GM18526 (cell line): Measurements from ENCODE around the gene LRRC8B.

Source experiments
- POLR2A ChIP-seq: IDR thresholded peaks from 3 replicates; pipeline ENCODE4 v1.6.1; 2011; ENCODE audit not compliant: insufficient read length; ENCODE audit errors: extremely low read depth

LRRC8B gene

DNA sequence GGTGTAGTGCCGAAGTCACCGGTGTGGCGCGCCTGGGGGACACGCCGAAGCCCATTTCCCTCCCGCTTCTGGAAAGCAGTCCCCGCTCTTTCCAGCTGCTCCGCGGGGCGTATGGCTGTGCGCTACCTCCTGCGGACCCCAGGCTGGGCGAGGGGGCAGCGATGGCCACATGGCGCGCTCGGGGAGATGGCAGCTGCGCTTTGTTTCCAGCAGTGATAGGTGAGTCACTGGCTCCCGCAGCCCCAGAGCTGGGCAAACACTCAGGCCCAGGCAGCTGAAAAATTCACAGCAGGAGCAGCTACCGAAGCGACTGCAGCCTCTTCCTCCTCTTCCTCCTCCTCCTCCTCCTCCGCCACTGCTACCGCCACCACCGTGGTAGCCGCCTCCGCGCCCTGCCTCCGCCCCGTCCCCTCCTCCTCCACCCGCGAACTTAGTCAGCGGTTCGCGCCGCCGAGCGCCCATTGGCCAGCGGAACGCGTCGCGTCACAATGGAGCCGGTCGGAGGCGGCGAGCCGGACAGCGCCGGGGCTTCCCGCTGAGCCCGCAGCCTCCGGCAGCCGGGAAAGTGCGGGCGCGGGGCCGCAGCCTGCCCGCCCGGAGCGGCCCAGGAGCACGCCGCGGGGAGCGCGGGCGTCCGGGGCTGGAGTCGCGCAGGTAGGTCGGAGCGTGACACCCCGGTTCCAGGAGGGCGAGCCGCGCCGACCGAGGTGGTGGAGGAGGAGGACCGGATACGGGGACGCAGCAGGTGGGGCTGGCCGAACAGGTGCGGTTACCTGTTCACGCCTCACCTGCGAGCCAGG is at the start of gene LRRC8B:
Gene LRRC8B, plus strand, starts transcription at position 461 of the 800 bp plus-strand sequence. CDS start 57,822 bp downstream, outside the sequence.
- TF ChIP-seq POLR2A = peak; percentile 63

DNA sequence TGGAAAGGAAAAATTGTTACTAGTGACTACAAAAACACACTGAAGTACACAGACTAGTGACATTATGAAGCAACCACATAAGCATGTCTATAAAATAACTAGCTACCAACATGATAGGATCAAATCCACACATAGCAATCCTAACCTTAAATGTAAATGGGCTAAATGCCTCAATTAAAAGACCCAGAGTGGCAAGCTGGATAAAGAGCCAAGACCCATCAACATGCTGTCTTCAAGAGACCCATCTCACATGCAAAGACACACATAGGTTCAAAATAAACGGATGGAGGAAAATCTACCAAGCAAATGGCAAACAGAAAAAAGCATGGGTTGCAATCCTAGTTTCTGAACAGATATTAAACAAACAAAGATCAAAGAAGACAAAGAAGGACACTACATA is 49.4 kb upstream of the LRRC8B start:
- no peak for TF ChIP-seq POLR2A

DNA sequence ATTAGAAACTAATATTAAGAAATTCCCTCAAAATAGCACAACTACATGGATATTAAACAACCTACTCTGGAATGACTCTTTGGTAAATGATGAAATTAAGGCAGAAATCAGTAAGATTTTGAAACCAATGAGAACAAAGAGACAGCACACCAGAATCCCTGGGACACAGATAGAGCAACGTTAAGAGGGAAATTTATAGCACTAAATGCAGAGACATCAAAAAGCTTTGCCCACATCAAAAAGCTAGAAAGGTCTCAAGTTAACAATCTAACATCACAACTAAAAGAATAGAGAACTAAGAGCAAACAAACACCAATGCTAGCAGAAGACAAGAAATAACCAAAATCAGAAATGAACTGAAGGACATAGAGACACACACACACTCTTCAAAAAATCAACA is 48.6 kb upstream of the LRRC8B start:
- no peak for TF ChIP-seq POLR2A

DNA sequence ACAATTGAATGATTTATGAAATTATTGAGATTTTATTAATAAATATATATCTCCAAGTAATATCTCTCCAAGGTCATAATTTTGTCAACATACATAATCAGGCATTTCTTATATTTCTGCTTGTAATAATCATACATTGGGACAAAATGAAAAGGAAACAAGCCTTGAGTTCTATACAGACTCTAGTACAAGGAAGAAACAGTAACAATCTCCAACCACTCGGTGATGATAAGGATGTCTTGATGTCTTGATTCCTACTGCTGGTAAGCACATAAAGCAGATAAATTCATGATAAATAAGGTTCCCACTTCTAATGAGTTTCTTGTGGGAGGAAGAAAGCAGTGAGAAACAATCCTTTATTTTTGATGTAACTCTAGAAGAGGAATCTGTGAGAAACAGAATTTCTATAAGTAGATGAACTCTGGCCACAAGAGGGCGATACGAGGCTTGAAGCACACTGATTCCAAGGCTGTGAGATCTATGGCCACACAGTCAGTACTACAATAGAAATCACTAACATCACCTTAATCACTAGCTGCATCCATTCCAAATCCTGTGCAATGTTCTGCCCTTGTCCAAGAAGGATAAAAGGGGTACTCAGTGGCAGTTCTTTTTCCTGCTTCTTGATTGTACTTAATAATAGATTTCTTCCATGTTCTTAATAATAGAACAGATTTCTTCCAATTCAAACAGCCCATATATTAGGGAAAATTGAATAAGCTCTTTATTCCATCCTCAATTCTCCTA is 41.4 kb upstream of the LRRC8B start:
- TF ChIP-seq POLR2A = no peak

DNA sequence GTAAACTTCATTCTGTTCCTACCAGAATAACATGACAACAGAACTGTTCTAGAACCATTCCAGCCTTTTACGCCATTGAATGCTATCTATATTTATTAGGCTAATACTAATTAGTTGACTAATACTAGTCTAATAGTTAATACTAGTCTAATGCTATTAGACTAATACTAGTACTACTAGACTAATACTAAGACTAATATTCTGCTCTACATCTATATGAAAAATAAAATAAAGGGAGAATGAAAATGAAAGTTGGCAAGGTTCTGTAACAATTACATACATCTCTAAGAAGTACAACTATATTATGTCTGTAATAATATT is 40.9 kb upstream of the LRRC8B start:
- no peak for TF ChIP-seq POLR2A

DNA sequence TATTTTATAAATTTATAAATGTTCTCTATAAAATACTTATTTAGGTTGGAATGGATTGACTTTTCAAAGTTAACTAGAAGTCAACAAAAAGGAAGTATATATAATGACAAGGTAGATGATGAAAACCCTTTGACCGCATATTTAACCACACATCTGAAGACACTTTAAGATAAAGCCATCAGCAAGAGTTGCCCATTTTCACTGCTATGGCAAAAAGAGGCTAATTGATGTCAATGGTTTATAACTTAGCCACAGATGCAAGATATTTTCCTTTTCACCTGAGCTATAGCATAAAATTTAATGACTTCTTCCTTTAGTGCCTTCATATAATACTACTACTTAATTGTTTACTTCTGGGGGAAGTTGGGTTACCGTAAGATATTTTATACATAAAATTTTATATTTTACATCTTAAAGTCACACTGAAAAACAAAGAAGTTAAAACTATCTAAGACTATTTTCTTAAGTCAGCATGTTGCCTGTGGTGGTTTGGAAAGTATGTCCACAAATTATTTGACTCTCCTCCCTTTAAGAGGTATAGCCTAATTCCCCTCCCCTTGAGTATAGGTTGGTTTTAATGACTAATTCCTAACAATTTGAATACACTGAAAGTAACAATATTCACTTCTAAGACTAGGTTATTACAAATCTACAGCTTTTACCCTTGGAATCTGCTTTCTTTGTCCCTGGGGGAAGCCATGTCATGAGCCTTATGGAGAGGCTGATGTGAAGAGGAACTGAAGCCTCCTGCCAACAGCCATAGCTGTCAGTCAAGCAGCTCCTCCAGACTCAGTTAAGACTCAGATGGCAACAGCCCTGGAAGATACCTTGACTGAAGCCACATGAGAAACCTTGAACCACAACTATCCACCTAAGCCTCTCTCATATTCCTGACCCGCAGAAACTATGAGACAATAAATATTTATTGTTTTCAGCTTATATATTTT is 40.3 kb upstream of the LRRC8B start:
- no peak for TF ChIP-seq POLR2A

DNA sequence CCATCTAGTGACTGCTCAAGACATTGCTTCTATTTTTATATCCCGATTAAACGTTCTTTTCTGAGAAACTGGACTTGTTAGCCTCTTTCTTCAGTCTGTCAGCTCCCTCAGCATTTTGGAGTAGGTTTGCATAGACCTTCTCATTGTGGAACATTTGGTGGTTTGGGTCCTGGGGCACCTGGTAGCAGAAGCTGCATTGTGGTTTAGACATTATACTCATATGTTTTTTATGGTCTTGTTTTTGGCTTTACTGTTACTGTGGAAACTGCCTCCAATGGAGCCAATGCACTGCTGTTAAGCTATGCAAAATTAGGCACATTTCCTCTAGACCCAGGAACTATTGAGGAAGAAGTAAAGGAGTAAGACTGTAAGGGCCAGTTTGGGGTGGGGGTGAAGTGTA is 36.7 kb upstream of the LRRC8B start:
- no peak for TF ChIP-seq POLR2A

DNA sequence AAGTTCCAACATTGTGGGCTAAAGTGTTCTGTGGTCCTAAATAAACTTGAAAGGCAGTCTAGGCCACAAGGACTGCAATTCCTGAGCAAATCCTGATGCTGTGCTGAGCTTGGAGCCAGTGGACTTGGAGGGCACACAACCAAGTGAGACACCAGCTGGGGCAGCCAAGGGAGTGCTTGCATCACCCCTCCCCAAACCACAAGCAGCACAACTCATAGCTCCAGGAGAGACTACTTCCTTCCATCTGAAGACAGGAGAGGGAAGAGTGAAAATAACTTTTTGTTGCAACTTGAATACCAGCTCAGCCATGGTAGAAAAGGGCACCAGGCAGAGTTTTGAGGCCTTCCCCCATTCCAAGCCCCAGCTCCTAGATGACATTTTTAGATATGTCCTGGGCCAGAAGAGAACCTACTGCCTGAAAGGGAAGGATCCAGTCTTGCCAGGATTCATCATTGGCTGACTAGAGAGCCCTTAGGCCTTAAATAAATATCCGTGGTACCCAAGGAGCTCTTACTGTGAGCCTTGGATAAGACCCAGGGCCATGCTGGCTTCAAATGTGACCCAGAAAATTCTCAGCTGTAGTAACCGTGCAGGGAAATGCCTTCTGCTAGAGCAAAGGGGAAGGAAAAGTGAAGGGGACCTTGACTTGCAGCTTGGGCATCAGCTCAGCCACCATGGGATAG is 35.4 kb upstream of the LRRC8B start:
- TF ChIP-seq POLR2A = no peak

DNA sequence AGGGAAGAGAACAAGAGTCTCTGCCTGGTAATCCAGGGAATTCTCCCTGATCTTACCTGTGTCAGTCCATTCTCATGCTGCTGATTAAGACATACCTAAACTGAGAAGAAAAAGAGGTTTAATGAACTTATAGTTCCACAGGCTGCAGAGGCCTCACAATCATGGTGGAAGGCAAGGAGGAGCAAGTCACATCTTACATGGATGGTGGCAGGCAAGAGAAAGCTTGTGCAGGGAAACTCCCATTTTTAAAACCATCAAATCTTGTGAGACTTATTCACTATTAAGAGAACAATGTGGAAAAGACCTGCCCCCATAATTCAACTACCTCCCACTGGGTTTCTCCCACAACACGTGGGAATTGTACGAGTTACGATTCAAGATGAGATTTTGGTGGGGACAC is 34.2 kb upstream of the LRRC8B start:
- no peak for TF ChIP-seq POLR2A

DNA sequence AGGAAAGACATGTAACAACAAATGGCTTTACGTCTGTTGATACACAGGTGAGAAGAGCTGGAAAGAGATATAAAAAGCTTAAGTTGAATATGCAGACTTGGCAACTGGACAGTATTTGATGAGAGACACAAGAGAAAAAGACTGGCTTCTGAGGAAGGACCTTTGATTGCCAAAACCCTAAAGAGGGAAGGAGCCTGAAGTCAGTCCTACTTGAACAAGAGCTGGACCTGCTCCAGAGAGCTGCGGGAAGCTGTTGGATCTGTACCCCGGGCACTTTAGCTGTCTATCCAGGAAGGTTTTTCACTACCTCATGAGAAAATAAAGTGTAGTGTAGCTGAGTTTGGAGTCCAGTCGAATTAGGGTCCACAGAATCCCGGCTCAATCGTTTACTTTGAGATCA is 25.3 kb upstream of the LRRC8B start:
- no peak for TF ChIP-seq POLR2A

DNA sequence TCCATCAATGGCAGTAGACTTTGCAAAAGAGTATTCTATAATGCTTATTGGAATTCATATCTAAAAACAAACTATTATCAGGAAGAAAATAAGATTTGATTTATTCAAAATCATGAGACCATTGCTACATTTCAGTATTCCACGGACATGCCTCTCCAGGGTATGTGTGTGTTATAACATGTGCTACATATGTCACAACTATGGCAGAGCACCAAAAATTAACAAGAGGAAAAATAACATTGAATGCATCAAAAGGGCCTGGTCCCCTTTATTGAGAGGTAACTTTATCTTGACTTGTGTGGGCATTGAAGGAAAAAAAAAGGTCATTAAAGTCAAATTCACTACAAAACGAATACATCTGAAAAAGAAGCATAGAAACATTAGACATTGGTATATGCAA is 22.6 kb upstream of the LRRC8B start:
- TF ChIP-seq POLR2A = no peak

DNA sequence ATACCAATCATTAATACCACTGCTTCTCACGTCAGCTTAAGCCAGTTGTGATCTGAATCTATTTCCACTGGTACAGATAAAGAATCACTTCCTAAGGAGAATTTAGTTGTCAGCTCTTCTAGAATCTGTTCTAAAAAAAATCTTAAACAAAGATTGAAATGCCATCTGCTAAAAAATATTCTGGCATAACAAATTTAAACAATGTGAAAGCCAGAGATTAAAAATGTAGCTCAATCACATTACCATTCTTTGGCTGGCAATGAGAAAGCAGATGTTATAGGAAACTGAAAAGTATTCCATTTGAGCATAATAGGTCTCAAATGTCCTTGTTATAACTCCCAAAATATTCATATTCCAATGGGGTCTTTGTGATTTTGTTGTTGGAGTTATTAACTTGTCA is 21.7 kb upstream of the LRRC8B start:
- no peak for TF ChIP-seq POLR2A

DNA sequence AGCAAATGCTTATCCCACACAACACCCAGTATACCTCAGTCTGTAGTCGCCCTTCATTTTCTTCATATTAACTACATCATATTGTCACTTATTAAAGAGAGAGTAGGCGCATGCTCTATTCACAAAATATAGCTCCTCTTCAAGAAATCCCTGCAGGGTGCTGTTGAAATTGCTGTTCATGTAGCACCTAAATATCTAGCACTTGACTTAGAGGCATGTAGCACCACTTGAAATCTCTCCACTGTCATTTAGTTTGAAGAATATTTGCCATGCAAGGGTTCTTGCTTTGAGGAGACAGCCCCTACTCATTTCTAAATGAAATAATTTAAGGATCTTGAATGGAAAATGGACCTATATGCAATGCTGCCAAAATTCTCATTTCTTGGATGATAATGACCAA is 20.9 kb upstream of the LRRC8B start:
- TF ChIP-seq POLR2A = no peak

DNA sequence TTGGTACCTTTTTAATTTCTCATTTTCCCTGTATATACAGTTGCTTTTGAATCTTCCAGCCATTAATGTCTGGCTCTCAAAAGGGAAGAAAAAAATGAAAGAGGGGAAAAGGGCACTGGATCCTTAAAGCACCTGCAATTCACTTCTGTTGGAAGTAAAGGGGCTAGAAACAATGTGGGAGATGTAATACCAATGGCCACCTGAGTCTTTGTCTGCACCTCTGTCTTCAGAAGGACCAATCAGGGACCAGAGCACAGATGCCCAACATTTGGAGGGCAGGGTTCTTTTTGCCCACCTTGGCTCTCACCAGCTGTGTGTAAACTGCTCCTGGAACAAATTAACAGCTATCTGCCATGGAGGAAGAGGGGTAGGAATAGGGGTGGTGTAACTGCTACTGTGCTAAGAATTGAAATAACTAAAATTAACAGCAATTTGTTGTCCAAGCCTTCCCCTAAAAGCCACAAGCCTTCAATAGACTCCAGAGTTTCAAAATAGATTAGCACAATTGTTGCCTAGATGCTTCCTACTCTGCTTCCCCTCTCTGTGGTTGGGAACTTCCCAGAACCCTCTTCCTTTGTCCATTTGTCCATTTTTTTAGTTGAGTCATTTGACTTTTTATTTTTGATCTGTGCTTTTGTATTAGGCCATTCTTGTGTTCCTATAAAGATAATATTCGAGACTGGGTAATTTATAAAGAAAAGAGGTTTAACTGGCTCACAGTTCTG is 11.5 kb upstream of the LRRC8B start:
- no peak for TF ChIP-seq POLR2A

DNA sequence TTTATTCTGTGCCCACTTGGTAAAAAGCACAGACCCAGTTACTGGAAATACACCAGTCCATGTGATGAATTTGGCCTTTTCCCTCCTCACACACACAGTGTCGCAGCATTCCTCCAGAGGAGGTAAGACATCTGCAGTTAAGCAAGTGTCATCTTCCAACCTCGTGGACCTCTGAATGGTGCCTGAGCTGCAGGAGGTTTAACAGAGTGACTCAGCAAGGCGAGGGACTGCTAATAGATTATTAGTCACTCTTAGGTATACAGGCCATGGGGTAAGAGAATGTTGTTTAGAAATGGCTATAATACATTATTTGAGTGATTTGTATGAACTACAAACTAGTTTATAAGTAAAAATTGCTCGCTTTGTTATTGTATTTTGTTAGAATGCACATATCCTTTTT is 8.6 kb upstream of the LRRC8B start:
- no peak for TF ChIP-seq POLR2A

DNA sequence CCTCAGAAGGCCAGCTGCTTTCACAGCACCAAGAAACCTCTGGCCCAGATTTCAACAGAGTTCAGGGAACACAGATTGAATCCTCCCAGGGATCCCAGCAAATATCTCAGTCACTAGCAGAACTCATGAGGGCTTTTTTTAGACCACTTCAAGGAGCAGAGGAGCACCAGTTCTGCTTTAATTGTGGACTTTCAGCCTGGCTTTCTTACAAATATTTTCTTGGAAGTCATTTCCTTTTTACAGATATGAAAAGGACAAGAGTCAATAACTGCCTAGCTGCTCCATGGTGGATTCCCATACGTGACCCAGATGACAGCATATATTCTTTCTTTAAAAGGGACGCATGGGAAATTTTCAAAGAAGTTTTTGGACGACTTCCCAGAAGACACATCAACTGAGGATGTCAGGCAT is 6.4 kb upstream of the LRRC8B start:
- TF ChIP-seq POLR2A = no peak
